GM12865 (cell line): ENCODE results near the gene NOL6.

Source experiments
- DNase-seq: peaks from one replicate; pipeline ENCODE4 v3.0.0; 2010; ENCODE audit warnings: low read depth
- H3K4me3 ChIP-seq: 2 replicates; pipeline ENCODE4 v1.5.1; 2011; ENCODE audit warnings: mild to moderate bottlenecking, low read depth, low read length, control low read depth
- CTCF ChIP-seq: IDR thresholded peaks from 2 replicates; pipeline ENCODE4 v1.5.1; 2011; ENCODE audit warnings: low read length, control low read depth, low read depth, inconsistent platforms; ENCODE audit not compliant: insufficient read depth; ENCODE audit errors: missing control alignments

The NOL6 gene

GRCh38 chr9:33468215-33468730, 5.5 kb downstream of the NOL6 start:
- no peak overlapping the region for H3K4me3 ChIP-seq
- TF ChIP-seq CTCF: no peak

GRCh38 chr9:33467526-33467925, 6.2 kb downstream of the NOL6 start:
- DNase-seq: no peak
- no peak overlapping the region for H3K4me3 ChIP-seq
- no peak for TF ChIP-seq CTCF

More at GRCh38 chr9:33468215-33468730, 5.5 kb downstream of the NOL6 start:
- no peak for DNase-seq

GRCh38 chr9:33466565-33467495, 6.9 kb downstream of the NOL6 start:
- TF ChIP-seq CTCF: peak; percentile 98
- peak; percentile 61 for DNase-seq
- no peak overlapping the region for H3K4me3 ChIP-seq

- DNase-seq: no peak
- no peak for TF ChIP-seq CTCF
- no peak overlapping the region for H3K4me3 ChIP-seq
Observed at GRCh38 chr9:33465596-33466564, 7.8 kb downstream of the NOL6 start.

- H3K4me3 ChIP-seq: no peak overlapping the region
- no peak for DNase-seq
- no peak for TF ChIP-seq CTCF
Observed at GRCh38 chr9:33465096-33465495, 8.6 kb downstream of the NOL6 start.

- no peak overlapping the region for H3K4me3 ChIP-seq
- DNase-seq: no peak
- no peak for TF ChIP-seq CTCF
Observed at GRCh38 chr9:33464045-33464636, 9.6 kb downstream of the NOL6 start.
